HCT116 (cell line): Measurements from ENCODE around the gene MYO1G.

ENCODE experiments used
- CTCF ChIP-seq, 3 experiments: fragments of 200-600 bp in 1 of 3; sonication (generic) in 1 of 3; IDR thresholded peaks in 2 of 3; conservative IDR thresholded peaks in 1 of 3; 2 replicates each; pipeline ENCODE4 v1.5.1; 2012 to 2017; ENCODE audit warnings: low read depth in 2 of 3, low read length in 2 of 3, antibody characterized with exemption in 1 of 3, borderline replicate concordance in 1 of 3, control low read depth in 1 of 3, mild to moderate bottlenecking in 1 of 3, mixed read lengths in 1 of 3, mixed run types in 1 of 3, moderate library complexity in 1 of 3; ENCODE audit not compliant: insufficient read depth in 1 of 3
- EZH2 ChIP-seq: fragments of 200-600 bp; sonication (generic); IDR thresholded peaks from 2 replicates; pipeline ENCODE4 v1.6.1; 2017; ENCODE audit warnings: antibody characterized with exemption, mixed run types
- EZH2phosphoT487 ChIP-seq: fragments of 200-600 bp; IDR thresholded peaks from 2 replicates; pipeline ENCODE4 v1.6.1; 2018; ENCODE audit warnings: antibody characterized with exemption, borderline replicate concordance
- JUND ChIP-seq: IDR thresholded peaks from 2 replicates; pipeline ENCODE4 v1.6.1; 2012
- POLR2A ChIP-seq: IDR thresholded peaks from 2 replicates; pipeline ENCODE4 v1.7.0; 2011; ENCODE audit warnings: borderline replicate concordance; ENCODE audit not compliant: insufficient read depth, insufficient read length; ENCODE audit errors: extremely low read depth
- POLR2AphosphoS5 ChIP-seq: IDR thresholded peaks from 2 replicates; pipeline ENCODE4 v1.6.1; 2011; ENCODE audit warnings: mild to moderate bottlenecking, low read depth, low read length, moderate library complexity

GRCh38 chr7:45003789-45004188 lies 25.0 kb upstream of the MYO1G start:
- no peak for TF ChIP-seq CTCF (IDR thresholded peaks at IDR 0.05 in 2 of 3, conservative IDR thresholded peaks at IDR 0.05 in 1 of 3; ENCODE audit: borderline replicate concordance in 1 of 3, insufficient read depth in 1 of 3, low read depth in 2 of 3, low read length in 2 of 3)
- TF ChIP-seq EZH2 = no peak
- TF ChIP-seq POLR2AphosphoS5 = no peak
- TF ChIP-seq POLR2A = no peak
- no peak for TF ChIP-seq EZH2phosphoT487
- no peak for TF ChIP-seq JUND
